NCI-H748 treated with DMSO at 0.1 percent for 48 hours (cell line): ENCODE results near the gene MAGOHB.
A peak's percentile ranks its signal among the peaks of the same experiment; 100 is the strongest.
"Not testable (repeated sequence)": the region's sequence is repeated elsewhere in the genome, so short reads cannot be mapped to it uniquely, and the experiment has no call there.

Experiments used
- DNase-seq: peaks from one replicate; lab custom pipeline; 2025; lab: John Stamatoyannopoulos, UW

The MAGOHB gene

DNA sequence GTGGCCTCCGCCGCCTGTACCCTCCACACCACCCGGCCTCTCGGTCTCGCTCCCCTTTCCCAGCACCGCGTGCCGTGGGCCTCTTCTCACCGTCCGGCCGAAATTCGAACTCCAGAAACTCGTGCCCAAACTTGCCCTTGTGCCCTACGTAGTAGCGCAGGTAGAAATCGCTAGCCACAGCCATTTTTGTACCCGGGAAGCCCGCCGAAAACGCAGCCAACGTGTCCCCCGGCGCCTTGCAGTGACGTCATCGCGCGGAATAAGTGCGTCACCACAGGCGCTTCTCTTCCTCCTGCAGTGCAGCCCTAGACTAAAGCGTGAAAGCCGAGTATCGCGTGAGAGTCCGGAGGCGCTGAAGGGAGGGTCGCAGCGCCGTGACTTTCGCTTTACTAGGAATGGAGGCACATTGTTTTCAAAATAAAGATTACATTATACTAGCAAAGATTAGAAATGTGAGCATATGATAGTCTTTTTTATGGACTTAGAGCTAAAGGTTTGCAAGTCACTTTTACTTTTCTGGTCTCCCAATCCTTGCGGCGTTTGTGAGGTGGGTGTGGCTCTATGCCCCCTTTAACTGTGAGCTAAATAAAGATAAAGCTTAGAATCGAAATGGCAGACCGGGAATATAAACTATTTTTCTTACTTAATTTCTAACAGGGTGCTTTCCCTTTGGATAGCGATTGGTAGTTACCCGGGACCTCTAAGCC is at the start of gene MAGOHB:
Gene MAGOHB (minus strand): TSS at position 261 of the 707 bp plus-strand sequence. CDS start 77 bp downstream, at position 184.
- peak; percentile 60 for DNase-seq

DNA sequence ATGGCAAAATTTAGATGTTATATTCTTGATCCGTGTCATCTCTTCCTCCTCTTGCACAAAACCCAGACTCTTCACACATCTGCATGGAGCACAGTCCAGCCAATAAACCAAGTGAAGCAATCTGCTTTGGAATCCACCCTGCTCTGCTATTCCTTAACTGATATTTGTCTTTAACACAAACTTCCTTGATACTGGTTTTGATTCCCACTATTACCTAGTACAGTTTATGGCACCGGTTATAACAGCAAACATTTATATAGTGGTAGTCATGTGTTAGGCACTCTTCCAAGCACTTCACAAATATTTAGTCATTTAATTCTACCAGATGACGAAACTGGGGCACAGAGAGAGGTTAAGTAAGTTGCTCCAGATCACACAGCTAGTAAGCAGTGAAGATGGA is 47.9 kb upstream of the MAGOHB start:
- no peak for DNase-seq

DNA sequence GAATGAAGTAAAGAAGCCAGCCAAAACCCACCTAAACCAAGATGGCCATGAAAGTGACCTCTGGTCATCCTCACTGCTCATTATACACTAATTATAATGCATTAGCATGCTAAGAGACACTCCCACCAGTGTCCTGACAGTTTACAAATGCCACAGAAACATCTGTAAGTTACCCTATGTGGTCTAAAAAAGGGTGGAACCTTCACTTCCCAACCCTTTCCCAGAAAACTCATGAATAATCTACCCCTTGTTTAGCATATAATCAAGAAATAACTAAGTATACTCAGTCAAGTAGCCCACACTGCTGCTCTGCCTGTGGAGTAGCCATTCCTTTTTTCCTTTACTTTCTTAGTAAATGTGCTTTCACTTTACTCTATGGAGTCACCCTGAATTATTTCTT is 40.6 kb upstream of the MAGOHB start:
- no peak for DNase-seq

DNA sequence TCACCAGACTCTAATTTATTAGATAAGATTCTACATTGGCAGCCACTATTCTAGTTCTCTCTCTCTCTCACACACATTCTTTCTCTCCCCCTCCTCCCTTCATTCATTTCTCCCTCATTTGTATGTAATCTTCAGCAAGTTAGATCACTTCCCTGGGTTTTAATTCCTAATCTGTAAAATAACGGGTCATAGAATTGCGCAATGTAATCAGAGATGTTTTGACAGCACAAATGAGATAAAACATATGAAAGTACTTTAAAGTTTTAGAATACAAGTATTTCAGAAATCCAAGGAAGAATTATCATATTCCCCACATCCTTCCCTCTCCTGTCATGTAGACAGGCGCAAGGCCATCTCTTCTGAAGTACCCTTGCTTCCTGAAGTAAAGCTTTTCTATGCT is 38.8 kb upstream of the MAGOHB start:
- DNase-seq, result no peak

DNA sequence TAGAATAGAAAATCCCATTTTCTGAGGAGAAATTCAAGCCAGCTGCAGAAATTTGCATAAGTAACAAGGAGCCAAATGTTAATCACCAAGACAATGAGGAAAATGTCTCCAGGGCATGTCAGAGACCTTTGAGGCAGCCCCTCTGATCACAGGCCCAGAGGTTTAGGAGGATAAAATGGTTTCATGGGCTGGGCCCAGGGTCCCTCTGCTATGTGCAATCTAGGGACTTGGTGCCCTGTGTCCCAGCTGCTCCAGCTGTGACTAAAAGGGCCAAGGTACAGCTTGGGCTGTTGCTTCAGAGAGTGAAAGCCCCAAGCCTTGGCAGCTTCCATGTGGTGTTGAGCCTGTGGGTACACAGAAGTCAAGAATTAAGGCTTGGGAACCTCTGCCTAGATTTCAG is 33.2 kb upstream of the MAGOHB start:
- DNase-seq, result not testable (repeated sequence)

DNA sequence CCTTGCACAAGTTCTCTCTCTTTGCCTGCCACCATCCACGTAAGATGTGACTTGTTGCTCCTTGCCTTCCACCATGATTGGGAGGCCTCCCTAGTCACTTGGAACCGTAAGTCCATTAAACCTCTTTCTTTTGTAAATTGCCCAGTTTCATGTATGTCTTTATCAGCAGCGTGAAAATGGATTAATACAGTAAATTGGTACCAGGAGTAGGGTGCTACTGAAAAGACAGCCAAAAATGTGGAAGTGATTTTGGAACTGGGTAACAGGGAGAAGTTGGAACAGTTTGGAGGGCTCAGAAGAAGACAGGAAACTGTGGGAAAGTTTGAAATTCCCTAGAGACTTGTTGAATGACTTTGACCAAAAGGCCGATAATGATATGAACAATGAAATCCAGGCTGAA is 32.5 kb upstream of the MAGOHB start:
- no peak for DNase-seq

DNA sequence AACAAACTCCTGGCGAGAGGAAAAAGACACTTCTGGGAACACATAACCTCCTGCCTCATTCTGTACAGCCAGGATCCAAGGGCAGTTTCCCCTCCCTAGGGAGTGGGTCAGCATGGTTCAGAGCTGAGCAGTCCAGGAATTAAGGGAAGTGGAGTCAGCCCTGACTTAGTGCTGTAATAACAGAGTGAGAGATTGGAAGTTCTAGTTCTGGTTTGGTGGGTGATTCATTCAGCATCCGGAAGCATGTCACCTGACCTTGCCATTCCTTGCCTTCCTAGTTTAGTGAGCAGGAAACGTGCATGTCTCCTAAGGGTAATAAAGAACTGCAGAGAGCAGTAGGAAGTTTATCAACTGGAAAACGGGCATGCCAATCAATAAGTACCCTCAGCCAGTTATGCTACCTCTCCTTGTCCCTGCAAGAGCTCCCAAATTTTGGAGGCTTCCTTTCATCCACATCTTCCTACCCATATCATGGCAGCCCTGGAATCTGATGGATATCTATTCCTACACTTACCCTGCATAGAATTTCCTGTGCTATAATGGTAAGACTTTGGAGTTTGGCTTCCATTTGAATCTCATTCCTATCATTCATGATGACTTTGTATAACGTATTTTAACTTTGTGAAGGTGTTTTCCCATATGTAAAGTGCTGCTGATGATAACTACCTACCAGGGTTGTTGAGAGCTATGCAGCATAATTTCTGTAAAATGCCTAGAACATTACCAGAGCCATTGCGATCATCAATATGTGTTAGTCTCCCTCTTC is 28.5 kb upstream of the MAGOHB start:
- no peak for DNase-seq

DNA sequence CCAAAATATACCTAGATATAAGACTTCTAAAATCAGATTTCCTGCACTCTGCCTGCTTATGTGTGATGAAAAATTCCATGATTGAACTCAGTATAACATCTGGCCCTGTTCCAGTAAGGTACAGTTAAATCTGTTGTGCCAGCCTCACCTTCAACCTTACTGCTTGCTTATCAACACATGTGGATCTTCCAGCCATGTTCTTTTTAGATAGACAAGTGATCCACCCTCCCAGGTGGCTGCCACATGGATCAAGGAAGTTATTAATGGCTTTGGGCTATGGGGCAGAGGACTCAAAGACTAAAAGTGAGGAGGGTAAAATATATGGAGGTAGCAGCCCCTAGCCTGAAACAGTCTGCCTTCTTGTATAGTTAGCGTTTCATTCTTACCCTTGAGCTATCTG is 25.3 kb upstream of the MAGOHB start:
- no peak for DNase-seq

DNA sequence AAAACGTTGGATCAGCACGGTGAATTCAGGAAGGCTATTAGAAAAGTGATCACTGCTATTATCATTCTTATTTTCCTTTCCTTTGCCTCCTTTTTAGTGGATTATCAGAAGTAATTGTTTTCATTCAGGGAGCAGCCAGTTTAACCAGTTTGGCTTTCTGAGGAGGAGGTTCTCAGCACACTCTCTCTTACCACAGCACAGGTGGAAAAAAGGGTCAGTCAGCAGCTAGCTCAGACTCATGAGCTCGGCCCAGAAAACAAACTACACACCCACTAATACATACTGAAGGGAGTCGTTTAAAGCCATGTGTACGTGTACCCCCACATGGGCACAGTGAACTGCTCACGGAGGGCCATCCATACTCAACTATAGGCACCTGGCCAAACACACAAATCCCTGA is 23.2 kb upstream of the MAGOHB start:
- DNase-seq, result no peak

DNA sequence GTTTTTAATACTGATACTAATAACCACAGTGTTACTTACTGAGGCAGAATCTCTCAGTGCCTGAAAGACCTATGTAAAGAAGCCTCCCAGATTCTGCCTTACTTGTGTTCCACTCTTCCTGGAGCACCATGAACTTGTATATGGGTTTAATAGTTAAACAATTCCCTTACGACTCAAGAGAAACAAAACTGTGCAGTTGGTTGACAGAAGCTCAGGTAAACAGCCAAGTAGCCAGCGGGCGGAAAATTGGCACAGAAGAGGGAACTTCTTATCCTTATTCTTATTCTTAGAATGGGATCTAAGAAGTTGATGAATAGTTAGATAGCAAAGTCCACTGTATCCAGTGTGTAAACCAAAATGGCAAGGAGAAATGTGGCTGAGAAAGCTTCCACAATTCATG is 22.7 kb upstream of the MAGOHB start:
- no peak for DNase-seq

DNA sequence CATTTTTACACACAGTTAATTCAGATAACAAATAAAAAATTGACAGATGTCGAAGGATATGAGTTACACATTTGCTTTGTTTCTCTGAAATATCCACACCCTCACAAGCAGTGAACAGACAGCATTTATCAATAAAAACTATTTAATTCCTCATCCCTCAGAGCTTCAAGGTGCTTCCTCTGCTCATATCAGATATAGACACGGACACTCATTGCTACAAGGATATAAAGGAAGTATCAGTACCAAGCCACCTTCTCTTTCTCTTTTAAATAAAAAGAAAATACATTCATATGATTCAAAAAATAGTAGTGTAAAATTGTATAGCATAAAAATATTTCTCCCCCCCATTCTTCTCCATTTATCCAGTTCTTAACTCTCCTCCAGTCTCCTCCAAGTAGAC is 21.9 kb upstream of the MAGOHB start:
- DNase-seq, result no peak

DNA sequence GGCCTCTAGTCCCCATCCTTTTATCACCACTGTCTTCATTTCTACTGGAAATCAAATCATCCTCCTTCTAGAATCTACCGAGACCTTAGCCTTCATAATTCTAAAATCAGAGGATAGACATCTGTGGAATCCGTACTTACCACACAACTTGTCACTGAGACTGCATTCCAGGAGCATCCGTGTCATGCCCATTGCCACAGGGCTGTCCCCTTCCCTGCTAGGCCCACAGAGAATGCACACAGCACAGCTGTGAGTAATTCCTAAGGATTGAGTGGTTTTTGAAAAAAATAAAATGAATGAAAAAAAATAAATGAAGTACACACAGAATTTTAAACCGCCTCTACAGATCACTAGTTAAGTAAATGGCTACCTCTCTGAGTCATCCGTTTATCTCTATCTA is 21.0 kb upstream of the MAGOHB start:
- DNase-seq, result no peak

DNA sequence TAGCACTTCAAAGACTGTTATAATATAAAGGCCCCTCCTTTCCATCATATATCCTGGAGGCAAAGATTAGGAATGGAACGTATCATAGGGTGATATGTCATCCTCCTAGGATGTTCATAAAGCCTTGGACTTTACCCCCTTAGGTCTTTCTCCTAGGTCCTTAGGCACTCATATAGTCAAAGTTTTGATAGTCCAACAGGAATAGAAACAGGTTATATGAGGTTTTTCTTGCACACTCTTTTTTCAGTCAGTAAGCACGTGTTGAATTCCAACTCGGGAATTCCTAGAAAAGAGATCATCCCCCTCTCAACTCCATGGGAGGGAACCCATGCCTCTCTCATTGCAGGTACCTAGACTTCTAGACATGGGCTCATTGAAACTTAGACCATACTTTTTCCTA is 20.1 kb upstream of the MAGOHB start:
- no peak for DNase-seq

DNA sequence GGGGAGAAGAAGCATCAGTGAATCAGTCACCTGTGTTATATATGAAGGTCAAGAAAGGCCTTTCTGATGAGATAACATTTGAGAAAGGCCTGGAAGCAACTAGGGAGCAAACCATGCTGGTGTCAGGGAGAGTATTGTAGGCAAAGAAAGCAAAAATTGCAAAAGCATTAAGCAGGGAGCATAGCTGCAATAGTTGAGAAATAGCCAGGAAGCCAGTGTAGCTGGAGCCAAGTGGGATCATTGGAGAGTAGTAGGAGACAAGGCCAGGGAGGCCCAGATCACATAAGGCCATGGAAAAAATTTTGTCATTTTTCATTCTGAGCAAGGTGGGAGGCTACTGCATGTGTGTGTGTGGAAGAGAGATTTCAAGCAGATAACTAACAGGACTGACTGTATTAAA is 18.8 kb upstream of the MAGOHB start:
- no peak for DNase-seq

DNA sequence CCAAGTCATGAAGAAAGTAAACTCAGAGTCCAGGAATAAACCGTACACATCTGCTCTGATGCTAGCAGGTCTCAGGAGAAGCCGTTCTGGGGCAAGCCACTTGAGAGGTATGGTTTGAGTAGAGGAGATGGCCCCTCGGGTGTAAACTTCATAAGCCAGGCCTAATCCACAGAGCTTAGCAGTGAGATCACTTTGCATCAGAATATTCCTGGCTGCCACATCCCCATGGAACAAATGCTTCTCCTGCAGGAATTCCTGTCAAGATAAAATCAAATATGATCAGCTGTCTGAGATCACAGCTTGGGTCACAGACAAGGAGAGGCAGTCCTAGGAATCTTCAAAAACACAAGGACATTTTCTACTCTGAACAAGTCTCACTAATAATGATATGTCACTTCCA is 11.2 kb upstream of the MAGOHB start:
- DNase-seq, result no peak

DNA sequence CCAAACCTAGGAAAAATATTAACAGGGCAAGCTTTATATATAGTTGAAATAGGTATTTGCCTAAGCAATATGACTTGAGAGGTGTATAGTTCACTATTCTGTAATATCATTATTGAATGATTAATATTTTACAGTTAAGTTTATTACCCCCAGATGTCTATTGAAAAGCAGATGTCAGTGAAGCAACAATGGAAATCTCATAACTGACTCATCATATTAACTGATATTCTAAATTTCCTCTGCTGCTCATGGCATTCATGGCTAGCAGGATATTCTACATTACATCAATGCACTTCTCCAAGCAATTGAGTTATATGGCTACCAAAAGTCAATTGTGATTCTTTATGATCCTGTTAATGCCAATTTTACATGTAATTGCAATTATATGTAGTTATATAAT is 9.7 kb upstream of the MAGOHB start:
- DNase-seq, result no peak

DNA sequence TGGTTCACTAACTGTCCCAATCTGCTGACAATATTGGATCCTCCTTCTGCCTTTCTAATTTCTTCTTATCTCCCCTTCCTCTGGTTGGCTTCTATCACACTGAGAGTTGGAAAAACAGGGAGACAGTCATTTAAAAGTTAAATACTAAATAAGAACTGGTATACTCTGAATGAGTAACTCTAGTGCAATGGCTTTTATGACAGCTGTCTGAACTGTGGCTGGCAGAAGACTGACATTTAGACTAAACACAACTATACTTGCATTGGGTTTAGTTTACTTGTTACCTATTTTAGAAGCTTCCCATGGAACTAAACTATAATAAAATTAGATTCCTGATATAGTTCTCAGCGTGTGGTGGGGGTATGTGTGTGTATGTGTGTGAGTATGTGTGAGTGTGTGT is 7.9 kb upstream of the MAGOHB start:
- DNase-seq, result no peak

DNA sequence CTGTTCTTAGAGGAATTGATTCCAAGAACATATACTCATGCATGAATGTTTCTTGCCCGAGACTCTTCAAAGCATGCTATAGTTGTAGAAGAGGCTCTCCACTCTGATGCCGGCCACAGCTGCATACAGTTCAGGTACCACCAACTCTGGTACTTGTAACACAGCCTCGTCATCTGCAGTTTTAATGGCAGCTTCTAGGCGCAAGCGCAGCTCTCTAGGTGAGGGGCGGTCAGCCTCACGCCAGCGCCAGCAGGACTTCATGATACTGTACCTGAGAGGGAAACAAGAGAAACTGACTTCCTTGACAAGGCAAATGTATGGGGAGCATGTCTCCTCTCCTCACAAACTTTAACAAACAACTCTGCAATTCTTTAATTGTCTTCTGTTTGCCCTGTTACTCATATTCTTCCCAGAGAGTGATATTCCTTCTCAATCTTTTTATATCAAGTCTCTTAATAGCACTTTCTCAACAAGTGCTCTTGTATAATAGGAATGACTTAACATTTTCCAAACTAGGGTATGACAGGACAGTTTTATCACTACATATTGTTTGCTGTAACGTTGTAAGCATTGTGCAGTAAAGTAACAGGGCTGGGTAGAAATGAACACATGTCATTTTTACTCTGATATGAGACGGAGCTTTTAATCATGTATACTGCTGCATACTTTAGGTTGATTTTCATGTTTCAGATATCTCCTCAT is 6.8 kb upstream of the MAGOHB start:
- no peak for DNase-seq

DNA sequence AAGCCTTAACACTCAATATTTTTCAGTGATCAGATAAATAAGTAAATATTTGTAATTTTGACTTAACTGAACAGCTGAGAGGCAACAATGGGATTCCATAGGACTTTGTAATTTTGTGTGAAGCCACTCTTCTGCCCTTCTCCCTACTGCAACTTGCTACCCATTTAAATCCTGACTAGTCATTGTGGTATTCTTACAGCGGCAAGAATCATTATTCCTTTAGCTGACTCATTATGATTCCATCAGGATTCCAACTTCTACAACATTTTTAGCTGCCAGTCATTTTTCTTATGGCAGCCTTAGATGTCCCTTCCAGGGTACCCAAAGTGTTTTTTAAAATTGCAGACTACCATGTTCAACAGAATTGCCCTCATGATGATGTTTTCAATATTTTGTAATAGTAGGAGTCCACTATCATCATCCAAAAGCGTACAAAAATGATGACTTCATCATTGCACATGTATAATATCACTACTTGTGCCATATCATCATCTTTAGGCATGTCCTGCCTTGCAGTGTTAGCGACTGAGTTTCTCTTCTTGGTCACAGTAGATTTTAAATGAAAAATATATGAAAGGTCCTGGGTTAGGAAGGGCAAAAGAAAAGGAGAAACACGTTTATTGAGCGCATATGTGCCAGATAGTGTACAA is 5.1 kb upstream of the MAGOHB start:
- no peak for DNase-seq

DNA sequence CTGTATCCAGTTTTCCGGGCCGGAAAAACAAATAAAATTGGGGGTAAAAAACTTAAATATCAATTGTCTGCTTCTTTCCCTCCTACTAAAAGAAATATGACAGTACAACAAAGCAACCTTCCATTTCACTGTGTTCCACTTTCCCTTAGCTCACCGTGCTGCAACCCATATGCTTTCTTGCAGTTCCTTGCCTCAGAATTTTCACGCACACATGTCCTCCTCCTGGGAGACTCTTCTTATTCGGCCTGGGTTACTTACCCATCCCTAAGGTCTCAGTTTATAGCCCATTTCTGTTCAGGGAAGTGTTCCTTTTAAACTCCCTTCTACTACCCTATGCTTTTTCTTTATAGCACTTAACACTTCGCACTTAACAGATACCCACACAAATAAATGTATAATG is 4.5 kb upstream of the MAGOHB start:
- DNase-seq, result no peak

DNA sequence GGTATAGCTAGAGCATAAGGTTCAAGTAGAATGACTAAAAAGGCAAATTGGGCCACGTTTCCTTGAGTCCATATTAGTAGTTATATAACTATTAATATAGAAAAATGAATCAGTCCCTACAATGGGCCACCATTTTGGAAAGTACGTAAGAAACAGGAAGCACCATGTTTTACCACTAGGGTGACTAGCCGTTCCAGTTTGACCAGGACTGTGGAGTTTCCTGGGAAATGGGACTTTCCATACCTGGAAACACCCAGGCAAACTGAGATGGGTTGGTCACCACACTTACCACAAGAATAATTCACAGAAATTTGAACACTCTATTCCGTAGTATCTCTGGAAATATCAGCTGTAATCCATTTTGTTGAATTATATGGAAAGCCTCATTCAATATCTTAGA is 2.1 kb upstream of the MAGOHB start:
- no peak for DNase-seq

DNA sequence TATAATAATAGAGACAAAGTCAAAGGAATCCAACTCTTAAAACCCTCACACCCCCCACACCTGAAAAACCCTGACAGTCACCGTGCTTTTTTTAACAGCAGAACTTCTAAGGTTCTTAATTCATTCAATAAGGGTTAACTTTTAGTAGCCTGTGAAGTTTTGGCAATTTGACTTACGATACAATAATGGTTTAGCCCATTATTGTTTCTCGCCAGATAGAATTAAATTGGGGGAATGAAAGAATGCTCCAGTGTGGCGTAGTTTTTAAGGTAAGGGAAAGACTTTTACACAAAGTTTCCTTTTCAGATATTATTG is 604 bp upstream of the MAGOHB start:
- DNase-seq, result no peak

DNA sequence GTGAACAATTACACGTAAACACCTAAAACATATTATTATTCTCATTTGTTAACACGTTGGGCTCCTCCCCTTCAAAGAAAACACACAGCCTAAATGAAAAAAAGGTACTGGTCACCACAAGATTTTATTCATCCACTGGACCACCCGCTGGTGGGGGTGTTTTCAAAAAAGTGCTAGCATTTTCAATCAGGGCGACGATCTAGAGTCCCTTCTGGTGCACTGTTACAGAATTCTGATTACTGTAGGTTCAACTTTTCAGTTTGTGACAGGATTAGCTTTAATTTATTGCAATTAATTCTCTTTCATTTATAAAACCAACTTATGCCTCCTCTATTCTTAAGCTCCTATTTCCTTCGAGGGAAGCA is 443 bp downstream of the MAGOHB start:
- no peak for DNase-seq
